Body of pancreas (tissue), 4 donors: ENCODE data around the gene KLRB1. TPM values are rescaled to one million over a fixed set of nuclear protein-coding genes. Genes with fewer than 3 reads are reported as not detected.
"Not testable (repeated sequence)": the region's sequence is repeated elsewhere in the genome, so short reads cannot be mapped to it uniquely, and the experiment has no call there.

Experiments
- ATAC-seq: fragments of 150-250 bp; one replicate; pipeline ENCODE4 v1.9.1; 2016
- DNase-seq, 4 donors: peaks; one replicate each; pipeline ENCODE4 v3.0.0-alpha.2; 2019
- H3K27ac ChIP-seq, 4 donors: fragments of 200-600 bp; sonication (generic); 1 replicate in 3 of 4; 2 replicates in 1 of 4; pipeline versions ENCODE4 v1.5.1 to v1.6.1; 2016 to 2019; ENCODE audit warnings: mild to moderate bottlenecking in 1 of 4, mixed read lengths in 1 of 4, moderate library complexity in 1 of 4
- H3K27me3 ChIP-seq, 2 donors: fragments of 200-600 bp; sonication (generic); one replicate each; pipeline ENCODE4 v1.6.0; 2016; ENCODE audit warnings: mild to moderate bottlenecking in 1 of 2
- H3K36me3 ChIP-seq, 2 donors: fragments of 200-600 bp; sonication (generic); replicated peaks in 1 of 2; 2 replicates each; pipeline ENCODE4 v1.5.1; 2016; ENCODE audit warnings: low read depth in 2 of 2; ENCODE audit not compliant: insufficient read depth in 1 of 2
- H3K4me1 ChIP-seq: fragments of 200-600 bp; sonication (generic); one replicate; pipeline ENCODE4 v1.6.0; 2016
- H3K4me3 ChIP-seq, 2 donors: fragments of 200-600 bp; sonication (generic); 1 replicate in 1 of 2; 2 replicates in 1 of 2; pipeline ENCODE4 v1.5.1; 2016 to 2019
- H3K9me3 ChIP-seq, 3 donors: fragments of 200-600 bp; sonication (generic); 1 replicate in 2 of 3; 2 replicates in 1 of 3; pipeline ENCODE4 v1.5.1; 2016
- CTCF ChIP-seq, 7 experiments: fragments of 450-650 bp in 4 of 7; fragments of 200-600 bp in 3 of 7; sonication (generic) in 3 of 7; IDR thresholded peaks; one replicate each; pipeline ENCODE4 v1.5.1; 2016 to 2019; ENCODE audit warnings: antibody characterized with exemption in 7 of 7
- POLR2A ChIP-seq, 3 donors: fragments of 450-650 bp; IDR thresholded peaks; one replicate each; pipeline ENCODE4 v1.6.1; 2016; ENCODE audit warnings: antibody characterized with exemption in 3 of 3, mild to moderate bottlenecking in 2 of 3
- WGBS, 2 donors: methylation state at CpG; one replicate each; pipeline ENCODE4 v1.1.5; 2017; 5-methylcytosine and 5-hydroxymethylcytosine counted together
- intact Hi-C: fragments of 100-400 bp; cut with DNase I; formaldehyde crosslinking; loops from one replicate; pipeline ENCODE4 v1.15.1; 2023
- total RNA-seq, 2 donors: library from RNA; depleted of rRNA; stranded (reverse); fragments of >200 nt; gene quantifications; one replicate each; pipeline ENCODE4 v1.1.0, GENCODE V29; 2016

The KLRB1 gene
- total RNA-seq, 2 donors from 2014 or later, result 0.26 TPM; not detected in 1

DNA sequence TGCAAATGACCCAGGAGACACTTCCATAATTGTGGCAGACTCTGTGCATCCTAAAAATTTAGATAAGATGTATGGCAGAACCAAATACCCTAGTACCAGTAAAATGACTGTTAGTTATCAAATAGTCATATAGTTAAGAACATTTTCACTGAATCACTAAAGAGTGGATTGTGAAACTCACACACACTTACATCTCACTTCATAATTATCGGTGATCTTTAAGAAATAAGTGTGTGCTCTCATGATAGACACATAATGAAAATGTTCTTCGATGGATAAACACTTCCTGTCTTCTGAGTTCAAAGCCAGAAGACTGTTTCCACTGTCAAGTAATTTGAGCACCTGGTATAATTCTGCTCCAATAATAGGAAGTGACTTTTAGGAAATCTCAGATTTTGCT is 19.1 kb upstream of the KLRB1 start:
- ATAC-seq (no peak), DNase-seq (no peak)
- no peaks in the 10 kb centered on the region for H3K27me3 ChIP-seq
- WGBS, 2 donors, result 71 to 84% methylated on average over 2 of the region's 2 CpGs
- no peaks in the 10 kb centered on the region for H3K36me3 ChIP-seq
- no peaks in the 10 kb centered on the region for H3K9me3 ChIP-seq
- TF ChIP-seq POLR2A (IDR thresholded peaks at IDR 0.05) (no peak), CTCF (IDR thresholded peaks at IDR 0.05) (no peak)
- H3K27ac ChIP-seq, result no peak overlapping the region
- intact Hi-C loops, result no loop called here
- no peaks in the 10 kb centered on the region for H3K4me1 ChIP-seq
- no peak overlapping the region for H3K4me3 ChIP-seq

DNA sequence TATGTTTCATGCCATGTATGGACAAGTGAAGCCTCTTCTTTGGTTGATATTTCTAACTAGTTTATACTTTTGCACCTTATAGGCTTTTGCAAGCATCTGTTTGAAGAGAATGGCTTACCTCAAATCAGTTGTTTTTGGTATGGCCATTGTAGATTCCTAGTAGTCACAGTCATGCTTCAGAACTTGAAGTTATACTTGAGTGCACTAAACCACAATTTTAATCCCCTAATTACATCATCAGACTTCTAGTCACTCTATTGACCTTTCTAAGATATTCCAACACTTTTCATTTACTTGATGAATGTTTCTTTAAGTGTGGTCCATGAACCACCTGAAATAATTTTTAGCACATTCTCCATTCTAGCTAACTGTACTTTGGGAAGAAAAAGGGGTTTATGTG is 18.6 kb upstream of the KLRB1 start:
- intact Hi-C loops, result no loop called here
- Histone ChIP-seq H3K4me3 (no peak overlapping the region), H3K27me3 (no peaks in the 10 kb centered on the region), H3K27ac (no peak overlapping the region), H3K4me1 (no peaks in the 10 kb centered on the region), H3K36me3 (no peaks in the 10 kb centered on the region), H3K9me3 (no peaks in the 10 kb centered on the region)
- TF ChIP-seq CTCF (IDR thresholded peaks at IDR 0.05), result no peak
- TF ChIP-seq POLR2A (IDR thresholded peaks at IDR 0.05), result no peak
- DNase-seq (no peak), ATAC-seq (no peak)

GRCh38 chr12:9625019-9625418 is 17.3 kb upstream of the KLRB1 start:
- Histone ChIP-seq H3K4me1 (no peaks in the 10 kb centered on the region), H3K36me3 (no peaks in the 10 kb centered on the region), H3K9me3 (no peaks in the 10 kb centered on the region), H3K27ac (no peak overlapping the region), H3K4me3 (no peak overlapping the region), H3K27me3 (no peaks in the 10 kb centered on the region)
- DNase-seq (no peak), ATAC-seq (no peak)
- TF ChIP-seq CTCF (IDR thresholded peaks at IDR 0.05), result no peak
- TF ChIP-seq POLR2A (IDR thresholded peaks at IDR 0.05), result no peak
- WGBS, 2 donors, result 93 to 97% methylated on average over 3 of the region's 3 CpGs
- intact Hi-C loops, result no loop called here

GRCh38 chr12:9619411-9620179 is 11.9 kb upstream of the KLRB1 start:
- no peaks in the 10 kb centered on the region for H3K9me3 ChIP-seq
- ATAC-seq (no peak), DNase-seq (no peak)
- no peaks in the 10 kb centered on the region for H3K36me3 ChIP-seq
- no peak for TF ChIP-seq POLR2A (IDR thresholded peaks at IDR 0.05)
- TF ChIP-seq CTCF (IDR thresholded peaks at IDR 0.05), result no peak
- H3K27ac ChIP-seq, result no peak overlapping the region
- intact Hi-C loops, result no loop called here
- H3K4me3 ChIP-seq, result no peak overlapping the region
- no peaks in the 10 kb centered on the region for H3K27me3 ChIP-seq
- WGBS, 2 donors, result 84 to 92% methylated on average over 6 of the region's 6 CpGs
- H3K4me1 ChIP-seq, result no peaks in the 10 kb centered on the region

DNA sequence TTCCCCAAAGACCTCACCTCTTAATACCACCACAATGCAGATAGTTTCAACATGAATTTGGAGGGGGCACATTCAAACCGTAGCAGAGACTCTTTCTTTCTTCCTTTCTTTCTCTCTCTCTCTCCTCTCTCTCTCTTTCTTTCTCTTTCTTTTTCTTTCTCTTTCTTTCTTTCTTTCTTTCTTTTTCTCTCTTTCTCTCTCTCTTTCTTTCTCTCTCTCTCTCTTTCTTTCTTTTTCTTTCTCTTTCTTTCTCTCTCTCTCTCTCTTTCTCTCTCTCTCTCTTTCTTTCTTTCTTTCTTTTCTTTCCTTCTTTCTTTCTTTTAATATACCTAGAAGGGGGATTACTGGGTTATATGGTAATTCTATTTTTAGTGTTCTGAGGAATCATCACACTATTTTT is 11.2 kb upstream of the KLRB1 start:
- WGBS, 2 donors, result 81 to 97% methylated on average over 1 of the region's 1 CpG
- H3K27ac ChIP-seq, H3K9me3 ChIP-seq, intact Hi-C loops, ATAC-seq, DNase-seq, H3K27me3 ChIP-seq, H3K36me3 ChIP-seq, H3K4me3 ChIP-seq, H3K4me1 ChIP-seq: not testable (repeated sequence)
